K562 (cell line): Measurements from ENCODE around the gene PPP1CA. TPM values are rescaled to one million over a fixed set of nuclear protein-coding genes. Genes with fewer than 3 reads are reported as not detected.
A peak's percentile ranks its signal among the peaks of the same experiment; 100 is the strongest.

ENCODE experiments used
- ATAC-seq: fragments of 200-7000 bp; cut with Tn5 transposase; 3 replicates; pipeline ENCODE4 v1.9.1; 2020; ENCODE audit warnings: moderate library complexity
- BruUV-seq: library from RNA; stranded (reverse); fragments of 400-500 nt; replicated peaks from 2 replicates; lab custom pipeline; 2021; lab: Mats Ljungman, UMichigan
- CTCF ChIA-PET: fragments of 300-600 bp; formaldehyde crosslinking; extraction: SDS; loops from one replicate; lab custom pipeline; 2021; ENCODE audit warnings: low intra/inter-chr PET ratio; lab: Yijun Ruan, JAX
- POLR2A ChIA-PET: fragments of 300-600, 350-650 bp; sonication (Branson Sonifier 250); formaldehyde crosslinking; extraction: SDS; loops from one replicate; lab custom pipeline; 2021; ENCODE audit warnings: antibody characterized with exemption, inconsistent platforms; lab: Yijun Ruan, JAX
- DNase-seq, 4 experiments: peaks; one replicate each; pipeline versions ENCODE4 v3.0.0 to v3.0.0-alpha.2; 2011 to 2018; ENCODE audit warnings: low spot score in 3 of 4, mixed read lengths in 3 of 4; ENCODE audit errors: extremely low read depth in 1 of 4
- FAIRE-seq: peaks from 2 replicates; lab custom pipeline; 2011; peaks lifted over from hg19 to GRCh38; lab: Jason Lieb, UNC
- H2AFZ ChIP-seq: 2 replicates; pipeline ENCODE4 v1.6.0; 2011; ENCODE audit warnings: low read depth, low read length, control low read depth, inconsistent platforms
- H3K27ac ChIP-seq: fragments of 200-600 bp; 3 replicates; pipeline ENCODE4 v1.8.0; 2011; ENCODE audit warnings: low read depth, mild to moderate bottlenecking, control low read depth, inconsistent platforms, low read length, moderate library complexity, mixed read lengths; ENCODE audit errors: extremely low read depth
- H3K27me3 ChIP-seq, 2 experiments: fragments of 300-600 bp in 1 of 2; 2 replicates in 1 of 2; 3 replicates in 1 of 2; pipeline versions ENCODE4 v1.6.0 to v1.8.0; 2011; ENCODE audit warnings: inconsistent platforms in 2 of 2, low read length in 2 of 2, mild to moderate bottlenecking in 1 of 2, mixed read lengths in 1 of 2, moderate library complexity in 1 of 2; ENCODE audit not compliant: control insufficient read depth in 2 of 2, insufficient read depth in 2 of 2
- H3K36me3 ChIP-seq: fragments of 300-600 bp; 3 replicates; pipeline ENCODE4 v1.8.0; 2011; ENCODE audit warnings: mild to moderate bottlenecking, low read length, inconsistent platforms; ENCODE audit not compliant: control insufficient read depth, insufficient read depth
- H3K4me1 ChIP-seq, 2 experiments: fragments of 200-600 bp in 1 of 2; replicated peaks in 1 of 2; 2 replicates in 1 of 2; 3 replicates in 1 of 2; pipeline versions ENCODE4 v1.5.1 to v1.8.0; 2011; ENCODE audit warnings: inconsistent platforms in 2 of 2, low read length in 2 of 2, mild to moderate bottlenecking in 1 of 2, mixed read lengths in 1 of 2, moderate library complexity in 1 of 2; ENCODE audit not compliant: control insufficient read depth in 2 of 2, insufficient read depth in 2 of 2
- H3K4me2 ChIP-seq: 2 replicates; pipeline ENCODE4 v1.6.1; 2011; ENCODE audit warnings: low read length, control low read depth, inconsistent platforms, mixed read lengths; ENCODE audit not compliant: insufficient read depth
- H3K4me3 ChIP-seq: fragments of 200-600 bp; sonication (generic), shearing (Covaris generic); 2 replicates; pipeline ENCODE4 v1.5.1; 2016; ENCODE audit warnings: control low read depth, inconsistent platforms
- H3K79me2 ChIP-seq: fragments of 200-600 bp; 3 replicates; pipeline ENCODE4 v1.8.0; 2011; ENCODE audit warnings: low read length, inconsistent platforms; ENCODE audit not compliant: control insufficient read depth, insufficient read depth
- H3K9ac ChIP-seq, 2 experiments: 2 replicates each; pipeline versions ENCODE4 v1.6.0 to v1.6.1; 2011; ENCODE audit warnings: low read depth in 2 of 2, low read length in 2 of 2, control low read depth in 1 of 2, inconsistent platforms in 1 of 2, mild to moderate bottlenecking in 1 of 2, mixed read lengths in 1 of 2; ENCODE audit not compliant: insufficient read depth in 1 of 2
- H3K9me1 ChIP-seq: one replicate; pipeline ENCODE4 v1.6.0; 2011; ENCODE audit warnings: inconsistent platforms, mild to moderate bottlenecking, low read length, moderate library complexity; ENCODE audit not compliant: control insufficient read depth, insufficient read depth
- H3K9me3 ChIP-seq: replicated peaks from 2 replicates; pipeline ENCODE4 v1.5.1; 2011; ENCODE audit warnings: low read depth, low read length, inconsistent platforms; ENCODE audit not compliant: control insufficient read depth, insufficient read depth
- H4K20me1 ChIP-seq: replicated peaks from 2 replicates; pipeline ENCODE4 v1.6.1; 2011; ENCODE audit warnings: low read length, inconsistent platforms, mixed read lengths; ENCODE audit not compliant: control insufficient read depth, insufficient read depth
- CUX1 ChIP-seq: fragments of 200-800 bp; sonication (Bioruptor generic); IDR thresholded peaks from 2 replicates; pipeline ENCODE4 v1.6.1; 2016; ENCODE audit warnings: missing genetic modification characterization, missing compliant biosample characterization
- FOXO4 ChIP-seq: fragments of 450-650 bp; formaldehyde crosslinking; IDR thresholded peaks from 2 replicates; pipeline ENCODE4 v1.4.0; 2020; ENCODE audit warnings: mild to moderate bottlenecking, moderate library complexity
- HNRNPLL ChIP-seq: fragments of 200-400 bp; formaldehyde crosslinking; IDR thresholded peaks from 2 replicates; pipeline ENCODE4 v1.6.1; 2017; ENCODE audit warnings: low read length, low read depth, mild to moderate bottlenecking; ENCODE audit not compliant: poor library complexity, severe bottlenecking
- KDM5B ChIP-seq: fragments of 200-600 bp; sonication (generic); IDR thresholded peaks from 2 replicates; pipeline ENCODE4 v1.6.1; 2012; ENCODE audit warnings: low read depth, mild to moderate bottlenecking, moderate library complexity, low read length, control low read depth, inconsistent platforms; ENCODE audit not compliant: insufficient replicate concordance
- MTF1 ChIP-seq: fragments of 250-450 bp; sonication (Bioruptor Pico); IDR thresholded peaks from 2 replicates; pipeline ENCODE4 v1.9.0; 2021; ENCODE audit warnings: moderate library complexity, mild to moderate bottlenecking, inconsistent platforms, borderline replicate concordance
- POLR2G ChIP-seq: fragments of 200-400 bp; formaldehyde crosslinking; IDR thresholded peaks from 2 replicates; pipeline ENCODE4 v1.6.1; 2017; ENCODE audit warnings: low read depth, mild to moderate bottlenecking, antibody characterized with exemption, low read length, moderate library complexity
- SREBF1 ChIP-seq: fragments of 150-350 bp; IDR thresholded peaks from 2 replicates; pipeline ENCODE4 v1.6.1; 2014; ENCODE audit warnings: antibody characterized with exemption, low read depth, low read length, borderline replicate concordance
- ZNF274 ChIP-seq: IDR thresholded peaks from 2 replicates; pipeline ENCODE4 v1.6.1; 2011; ENCODE audit warnings: low read depth, mild to moderate bottlenecking, low read length, moderate library complexity, borderline replicate concordance
- ZNF280A ChIP-seq: fragments of 450-650 bp; IDR thresholded peaks from 2 replicates; pipeline ENCODE4 v1.6.1; 2018; ENCODE audit warnings: mild to moderate bottlenecking, low read depth; ENCODE audit not compliant: partially characterized antibody
- ZNF444 ChIP-seq: fragments of 250-450 bp; sonication (Bioruptor Pico); IDR thresholded peaks from 2 replicates; pipeline ENCODE4 v1.4.0; 2020; ENCODE audit warnings: mild to moderate bottlenecking, moderate library complexity
- ZNF584 ChIP-seq: fragments of 200-800 bp; sonication (Bioruptor generic); IDR thresholded peaks from 2 replicates; pipeline ENCODE4 v1.6.1; 2016; ENCODE audit warnings: low read depth, mild to moderate bottlenecking, missing genetic modification characterization, missing compliant biosample characterization
- WGBS: fragments of 100-300 bp; shearing (Covaris generic); methylation state at CpG from one replicate; pipeline ENCODE4 v1.1.6; 2016; ENCODE audit warnings: low coverage, mixed read lengths; ENCODE audit not compliant: insufficient coverage; ENCODE audit errors: missing lambda C conversion rate; 5-methylcytosine and 5-hydroxymethylcytosine counted together
- in situ Hi-C: fragments of 300-500 bp; cut with MboI; formaldehyde crosslinking; loops from 4 replicates; pipeline ENCODE4 v1.15.0; 2018; ENCODE audit warnings: inconsistent platforms, mixed read lengths
- intact Hi-C: fragments of 100-400 bp; cut with micrococcal nuclease; formaldehyde crosslinking; loops from 2 replicates; pipeline ENCODE4 v1.14.2; 2022
- polyA plus RNA-seq, 8 experiments: library from polyadenylated mRNA; depleted of rRNA in 4 of 8; stranded (reverse) in 5 of 8; unstranded in 3 of 8; fragments of >200 nt; fragmentation: Nextera tagmentation in 2 of 8; fragmentation: Illumina TruSeq in 1 of 8; extraction: Ambion mirVana in 2 of 8; extraction: Trizol in 1 of 8; gene quantifications; 2 replicates each; pipeline versions ENCODE4 v1.2.1 to v1.2.3, GENCODE V29; 2011 to 2014; ENCODE audit warnings: inconsistent platforms in 1 of 8, missing spikeins in 1 of 8
- total RNA-seq, 7 experiments: library from RNA; depleted of rRNA in 6 of 7; stranded (reverse); fragments of >200 nt in 6 of 7; fragmentation: Illumina TruSeq in 2 of 7; extraction: Trizol in 2 of 7; gene quantifications; 2 replicates each; pipeline versions ENCODE4 v1.2.1 to v1.2.3, GENCODE V29; 2011 to 2021; ENCODE audit warnings: low replicate concordance in 1 of 7

PPP1CA gene
- total and polyA plus RNA-seq, 9 of the 15 experiments (the other 6 are each of a cell fraction or from before 2014, with no cell fraction given), result 18.2 to 242 (median 188) TPM

GRCh38 chr11:67410984-67411784, 9.5 kb upstream of the PPP1CA start:
- H3K27ac ChIP-seq, result no peak overlapping the region
- ATAC-seq, result peak; percentile 3; the same call in 1 of the 3 replicates
- no peak overlapping the region; the same call in 1 of the 2 replicates for H3K4me2 ChIP-seq
- BruUV-seq, result no TSS peak
- ChIA-PET POLR2A (interaction anchor here (0.5 to 3.0 kb wide), 7 partner anchors 9 to 842 kb away, joined by 3 to 19 read pairs (median 3); partner anchors contain the start of gene PPP1CA), CTCF (no interaction called here)
- H3K9me3 ChIP-seq, result no peaks in the 10 kb centered on the region
- no peaks in the 10 kb centered on the region; the same call in 1 of the 2 replicates for H4K20me1 ChIP-seq
- H3K79me2 ChIP-seq, result no peaks in the 10 kb centered on the region
- no peak for DNase-seq
- H3K4me1 ChIP-seq, result peaks cover 21 to 65% of the 10 kb centered on the region in 2 experiments
- 57% methylated on average over 17 of the region's 17 CpGs for WGBS
- no peak overlapping the region for H2AFZ ChIP-seq
- no peak overlapping the region for H3K4me3 ChIP-seq
- peak; percentile 59 for FAIRE-seq
- no peaks in the 10 kb centered on the region for H3K36me3 ChIP-seq
- H3K9me1 ChIP-seq, result no peaks in the 10 kb centered on the region
- no peaks in the 10 kb centered on the region for H3K27me3 ChIP-seq
- peak overlapping the region in 1 of 2 experiments; percentile 84; a peak in 2 of 4 replicates for H3K9ac ChIP-seq
- intact Hi-C loops, result no loop called here
- in situ Hi-C loops, result no loop called here
- TF ChIP-seq ZNF584 (no peak), MTF1 (CRISPR knock-in tag) (no peak), ZNF444 (CRISPR knock-in tag) (no peak), HNRNPLL (no peak), SREBF1 (no peak), POLR2G (0 out of 2 replicates have a peak, but pooled peaks have one; percentile 24), FOXO4 (CRISPR knock-in tag) (no peak), CUX1 (CRISPR knock-in tag) (no peak), ZNF274 (no peak), ZNF280A (no peak), KDM5B (peak; percentile 18)
